CD4-positive, alpha-beta memory T cell (primary cell): ENCODE measurements around the gene HSF4. TPM values are rescaled to one million over a fixed set of nuclear protein-coding genes. Genes with fewer than 3 reads are reported as not detected.

ENCODE experiments used
- CTCF ChIA-PET: fragments of 350-600 bp; sonication (Branson Sonifier 250); formaldehyde crosslinking; loops from one replicate; lab custom pipeline; 2021; ENCODE audit warnings: inconsistent platforms; ENCODE audit not compliant: partially characterized antibody; lab: Charles Lee
- POLR2A ChIA-PET: fragments of 350-600 bp; sonication (Branson Sonifier 250); formaldehyde crosslinking; loops from one replicate; lab custom pipeline; 2021; ENCODE audit not compliant: partially characterized antibody; lab: Charles Lee
- DNase-seq, 5 donors: peaks; one replicate each; pipeline versions ENCODE4 v3.0.0 to v3.0.0-alpha.2; 2020 to 2022; ENCODE audit warnings: mixed read lengths in 1 of 5
- H3K27ac ChIP-seq: one replicate; pipeline ENCODE4 v1.7.0; 2013; ENCODE audit warnings: low read depth, low read length
- H3K27me3 ChIP-seq: 2 replicates; pipeline ENCODE4 v1.7.0; 2013; ENCODE audit warnings: mild to moderate bottlenecking, low read length, moderate library complexity; ENCODE audit not compliant: insufficient read depth
- H3K36me3 ChIP-seq: 2 replicates; pipeline ENCODE4 v1.7.0; 2013; ENCODE audit warnings: mild to moderate bottlenecking, low read length, moderate library complexity; ENCODE audit not compliant: insufficient read depth
- H3K4me1 ChIP-seq: 2 replicates; pipeline ENCODE4 v1.7.0; 2013; ENCODE audit warnings: mild to moderate bottlenecking, low read length, moderate library complexity; ENCODE audit not compliant: insufficient read depth
- H3K4me3 ChIP-seq, 2 donors: one replicate each; pipeline ENCODE4 v1.7.0; 2013; ENCODE audit warnings: low read length in 2 of 2, mild to moderate bottlenecking in 1 of 2
- H3K9me3 ChIP-seq, 2 donors: one replicate each; pipeline ENCODE4 v1.7.0; 2013; ENCODE audit warnings: low read length in 2 of 2, control low read depth in 1 of 2; ENCODE audit not compliant: control insufficient read depth in 1 of 2
- H3K27ac Mint-ChIP-seq, 7 donors: one replicate each; pipeline ENCODE4 v1.8.0; 2020 to 2021; ENCODE audit warnings: mixed read lengths in 7 of 7, mild to moderate bottlenecking in 6 of 7, inconsistent platforms in 3 of 7, moderate library complexity in 3 of 7
- H3K27me3 Mint-ChIP-seq, 2 donors: one replicate each; pipeline ENCODE4 v1.8.0; 2020 to 2021; ENCODE audit warnings: mixed read lengths in 2 of 2
- H3K36me3 Mint-ChIP-seq, 2 donors: one replicate each; pipeline ENCODE4 v1.8.0; 2020 to 2021; ENCODE audit warnings: mixed read lengths in 2 of 2, inconsistent platforms in 1 of 2, mild to moderate bottlenecking in 1 of 2
- H3K4me1 Mint-ChIP-seq, 4 donors: one replicate each; pipeline ENCODE4 v1.8.0; 2020 to 2021; ENCODE audit warnings: mixed read lengths in 4 of 4, mild to moderate bottlenecking in 1 of 4
- H3K4me3 Mint-ChIP-seq, 8 donors: one replicate each; pipeline ENCODE4 v1.8.0; 2020 to 2021; ENCODE audit warnings: mixed read lengths in 8 of 8, mild to moderate bottlenecking in 7 of 8, moderate library complexity in 6 of 8, inconsistent platforms in 3 of 8
- H3K9me3 Mint-ChIP-seq, 8 donors: one replicate each; pipeline ENCODE4 v1.8.0; 2020 to 2021; ENCODE audit warnings: mixed read lengths in 8 of 8, mild to moderate bottlenecking in 5 of 8, inconsistent platforms in 3 of 8, moderate library complexity in 1 of 8
- intact Hi-C: fragments of 100-400 bp; cut with micrococcal nuclease; formaldehyde crosslinking; loops from one replicate; pipeline ENCODE4 v1.15.1; 2023
- polyA plus RNA-seq, 2 donors: library from polyadenylated mRNA; unstranded; fragments of 300-500 nt; fragmentation: Illumina TruSeq; gene quantifications; one replicate each; pipeline ENCODE4 v1.2.3, GENCODE V29; 2021
- total RNA-seq, 2 experiments: library from RNA; stranded (reverse); gene quantifications; one replicate each; pipeline ENCODE4 v1.2.3, GENCODE V29; 2021

Gene HSF4
- total and polyA plus RNA-seq, 4 experiments from 2014 or later = 0.37 to 98.7 (median 93.6) TPM; not detected in 1

- H3K27ac Mint-ChIP-seq = peak overlapping the region in 5 of 7 donors; percentile 19 to 81 (median 54)
- Histone ChIP-seq H3K36me3 (no peaks in the 10 kb centered on the region), H3K27me3 (peaks cover 4% of the 10 kb centered on the region), H3K27ac (no peak overlapping the region), H3K9me3 (no peaks in the 10 kb centered on the region), H3K4me1 (peaks cover 40% of the 10 kb centered on the region), H3K4me3 (peak overlapping the region in 1 of 2 donors; percentile 35)
- ChIA-PET CTCF (interaction anchor here (5.0 to 6.1 kb wide), 3 partner anchors 7 to 24 kb away, joined by 32 to 71 read pairs (median 43); partner anchors contain the start of genes FBXL8, MATCAP1 and TRADD), POLR2A (interaction anchor here (0.7 to 13.9 kb wide), 6 partner anchors 6 to 149 kb away, joined by 3 to 320 read pairs (median 3); partner anchors contain the start of genes CBFB, FBXL8, HSF4 and MATCAP1)
- peaks cover 0 to 5% of the 10 kb centered on the region in 2 donors for H3K27me3 Mint-ChIP-seq
- peak overlapping the region; percentile 61 to 81 (median 77) for H3K4me3 Mint-ChIP-seq
- peaks cover 18 to 42% (median 29%) of the 10 kb centered on the region in 4 donors for H3K4me1 Mint-ChIP-seq
- peak; percentile 63 to 82 (median 72) for DNase-seq
- intact Hi-C loops = loop anchor here (1.0 kb wide), 2 partner anchors 19 to 69 kb away; partner anchors contain the start of genes FBXL8, FHOD1 and TRADD
- H3K36me3 Mint-ChIP-seq = no peaks in the 10 kb centered on the region
- no peaks in the 10 kb centered on the region for H3K9me3 Mint-ChIP-seq
Measured at GRCh38 chr16:67177743-67178699, 13.5 kb downstream of the HSF4 start.

- no peak overlapping the region for H3K4me3 ChIP-seq
- Mint-ChIP-seq H3K4me3 (peak overlapping the region in 2 of 8 donors; percentile 23 to 56), H3K9me3 (no peaks in the 10 kb centered on the region), H3K36me3 (no peaks in the 10 kb centered on the region), H3K27ac (peak overlapping the region in 2 of 7 donors; percentile 20 to 23), H3K27me3 (no peaks in the 10 kb centered on the region), H3K4me1 (peaks cover 8 to 29% (median 19%) of the 10 kb centered on the region in 4 donors)
- H3K9me3 ChIP-seq = no peaks in the 10 kb centered on the region
- no peaks in the 10 kb centered on the region for H3K36me3 ChIP-seq
- intact Hi-C loops = no loop called here
- POLR2A ChIA-PET = interaction anchor here (0.9 to 13.9 kb wide), 3 partner anchors 17 to 27 kb away, joined by 3 to 320 read pairs (median 4); partner anchors contain the start of genes FBXL8, HSF4 and TRADD
- no peak overlapping the region for H3K27ac ChIP-seq
- no peaks in the 10 kb centered on the region for H3K27me3 ChIP-seq
- peak in 1 of 5 donors; percentile 24 for DNase-seq
- H3K4me1 ChIP-seq = peaks cover 31% of the 10 kb centered on the region
- CTCF ChIA-PET = interaction anchor here (0.9 to 1.1 kb wide), 3 partner anchors 24 to 162 kb away, joined by 3 to 4 read pairs (median 3); no protein-coding TSS in a partner anchor
Measured at GRCh38 chr16:67179421-67180080, 15.0 kb downstream of the HSF4 start.

GRCh38 chr16:67180166-67180565 lies 15.6 kb downstream of the HSF4 start:
- CTCF ChIA-PET = interaction anchor here (0.9 to 1.1 kb wide), 3 partner anchors 25 to 162 kb away, joined by 3 to 4 read pairs (median 3); no protein-coding TSS in a partner anchor
- intact Hi-C loops = no loop called here
- H3K4me1 ChIP-seq = peaks cover 34% of the 10 kb centered on the region

GRCh38 chr16:67181346-67181745 lies 16.8 kb downstream of the HSF4 start:
- Histone ChIP-seq H3K4me3 (no peak overlapping the region), H3K4me1 (peaks cover 41% of the 10 kb centered on the region), H3K27ac (no peak overlapping the region), H3K36me3 (no peaks in the 10 kb centered on the region), H3K27me3 (no peaks in the 10 kb centered on the region), H3K9me3 (no peaks in the 10 kb centered on the region)
- POLR2A ChIA-PET = interaction anchor here (1.7 to 5.3 kb wide), 3 partner anchors 21 to 152 kb away, joined by 4 to 117 read pairs (median 5); partner anchors contain the start of genes CBFB, FBXL8, TMEM208 and TRADD
- CTCF ChIA-PET = interaction anchor here (0.7 to 6.5 kb wide), 7 partner anchors 13 to 229 kb away, joined by 3 to 58 read pairs (median 4); partner anchors contain the start of genes FBXL8 and TRADD
- Mint-ChIP-seq H3K27ac (no peak overlapping the region), H3K4me1 (peaks cover 17 to 32% (median 25%) of the 10 kb centered on the region in 4 donors), H3K9me3 (no peaks in the 10 kb centered on the region), H3K4me3 (no peak overlapping the region), H3K27me3 (peaks cover 0 to 2% of the 10 kb centered on the region in 2 donors), H3K36me3 (peaks cover 0 to 3% of the 10 kb centered on the region in 2 donors)
- no peak for DNase-seq
- intact Hi-C loops = no loop called here

More at GRCh38 chr16:67180166-67180565, 15.6 kb downstream of the HSF4 start:
- Mint-ChIP-seq H3K9me3 (no peaks in the 10 kb centered on the region), H3K4me1 (peaks cover 11 to 30% (median 22%) of the 10 kb centered on the region in 4 donors), H3K4me3 (no peak overlapping the region), H3K36me3 (peaks cover 0 to under 1% of the 10 kb centered on the region in 2 donors), H3K27me3 (no peaks in the 10 kb centered on the region), H3K27ac (no peak overlapping the region)
- Histone ChIP-seq H3K4me3 (no peak overlapping the region), H3K27me3 (no peaks in the 10 kb centered on the region), H3K27ac (no peak overlapping the region), H3K9me3 (no peaks in the 10 kb centered on the region), H3K36me3 (no peaks in the 10 kb centered on the region)
- no peak for DNase-seq
- POLR2A ChIA-PET = interaction anchor here (0.9 to 13.9 kb wide), 3 partner anchors 17 to 28 kb away, joined by 3 to 320 read pairs (median 4); partner anchors contain the start of genes FBXL8, HSF4 and TRADD

GRCh38 chr16:67182288-67182687 lies 17.7 kb downstream of the HSF4 start:
- ChIA-PET CTCF (interaction anchor here (0.7 to 6.5 kb wide), 9 partner anchors 7 to 165 kb away, joined by 3 to 58 read pairs (median 5); partner anchors contain the start of genes E2F4, FBXL8 and TRADD), POLR2A (interaction anchor here (1.3 to 5.3 kb wide), 7 partner anchors 7 to 153 kb away, joined by 3 to 117 read pairs (median 4); partner anchors contain the start of genes CBFB, FBXL8, NOL3 and PLEKHG4)
- Histone ChIP-seq H3K27ac (no peak overlapping the region), H3K27me3 (no peaks in the 10 kb centered on the region), H3K9me3 (no peaks in the 10 kb centered on the region), H3K36me3 (no peaks in the 10 kb centered on the region), H3K4me3 (no peak overlapping the region), H3K4me1 (peaks cover 38% of the 10 kb centered on the region)
- Mint-ChIP-seq H3K36me3 (peaks cover 0 to 3% of the 10 kb centered on the region in 2 donors), H3K4me1 (peaks cover 16 to 32% (median 21%) of the 10 kb centered on the region in 4 donors), H3K27ac (no peak overlapping the region), H3K27me3 (peaks cover 0 to 2% of the 10 kb centered on the region in 2 donors), H3K4me3 (no peak overlapping the region), H3K9me3 (no peaks in the 10 kb centered on the region)
- intact Hi-C loops = loop anchor here (2.0 kb wide), 2 partner anchors 65 to 73 kb away; partner anchors contain the start of genes FHOD1 and PHAF1
- no peak for DNase-seq

- Histone ChIP-seq H3K4me3 (peak overlapping the region; percentile 65 to 85), H3K36me3 (no peaks in the 10 kb centered on the region), H3K9me3 (no peaks in the 10 kb centered on the region), H3K27me3 (no peaks in the 10 kb centered on the region), H3K4me1 (peaks cover 30% of the 10 kb centered on the region), H3K27ac (peak overlapping the region; percentile 91)
- intact Hi-C loops = loop anchor here (1.0 to 2.0 kb wide), 4 partner anchors 24 to 298 kb away; partner anchors contain the start of genes ATP6V0D1, FBXL8, FHOD1 and PHAF1
- no peak overlapping the region for H3K27ac Mint-ChIP-seq
- ChIA-PET POLR2A (interaction anchor here (0.8 to 5.3 kb wide), 8 partner anchors 8 to 154 kb away, joined by 3 to 117 read pairs (median 4); partner anchors contain the start of genes CBFB, FBXL8, FHOD1 and PLEKHG4), CTCF (interaction anchor here (1.0 to 6.5 kb wide), 8 partner anchors 8 to 166 kb away, joined by 3 to 58 read pairs (median 8); partner anchors contain the start of genes E2F4, FBXL8 and TRADD)
- no peak overlapping the region for H3K4me3 Mint-ChIP-seq
- H3K36me3 Mint-ChIP-seq = peaks cover 0 to 3% of the 10 kb centered on the region in 2 donors
- peaks cover 0 to 2% of the 10 kb centered on the region in 2 donors for H3K27me3 Mint-ChIP-seq
- DNase-seq = no peak
- no peaks in the 10 kb centered on the region for H3K9me3 Mint-ChIP-seq
- H3K4me1 Mint-ChIP-seq = peaks cover 11 to 22% (median 14%) of the 10 kb centered on the region in 4 donors
Measured at GRCh38 chr16:67183284-67183626, 18.7 kb downstream of the HSF4 start.
